Peyer's patch (tissue), 4 donors: Measurements from ENCODE around the gene MINDY1.

ENCODE experiments used
- POLR2A ChIP-seq, 2 donors: fragments of 450-650 bp; IDR thresholded peaks; one replicate each; pipeline ENCODE4 v1.5.1; 2017; ENCODE audit warnings: antibody characterized with exemption in 2 of 2, mild to moderate bottlenecking in 2 of 2, moderate library complexity in 2 of 2
- TF ChIP-seq, protein P1 (sequence below), 6 experiments: fragments of 450-650 bp in 4 of 6; fragments of 200-600 bp in 2 of 6; sonication (generic) in 1 of 6; IDR thresholded peaks; one replicate each; pipeline ENCODE4 v1.5.1; 2017 to 2019; ENCODE audit warnings: antibody characterized with exemption in 6 of 6, mild to moderate bottlenecking in 3 of 6, moderate library complexity in 1 of 6

DNA sequence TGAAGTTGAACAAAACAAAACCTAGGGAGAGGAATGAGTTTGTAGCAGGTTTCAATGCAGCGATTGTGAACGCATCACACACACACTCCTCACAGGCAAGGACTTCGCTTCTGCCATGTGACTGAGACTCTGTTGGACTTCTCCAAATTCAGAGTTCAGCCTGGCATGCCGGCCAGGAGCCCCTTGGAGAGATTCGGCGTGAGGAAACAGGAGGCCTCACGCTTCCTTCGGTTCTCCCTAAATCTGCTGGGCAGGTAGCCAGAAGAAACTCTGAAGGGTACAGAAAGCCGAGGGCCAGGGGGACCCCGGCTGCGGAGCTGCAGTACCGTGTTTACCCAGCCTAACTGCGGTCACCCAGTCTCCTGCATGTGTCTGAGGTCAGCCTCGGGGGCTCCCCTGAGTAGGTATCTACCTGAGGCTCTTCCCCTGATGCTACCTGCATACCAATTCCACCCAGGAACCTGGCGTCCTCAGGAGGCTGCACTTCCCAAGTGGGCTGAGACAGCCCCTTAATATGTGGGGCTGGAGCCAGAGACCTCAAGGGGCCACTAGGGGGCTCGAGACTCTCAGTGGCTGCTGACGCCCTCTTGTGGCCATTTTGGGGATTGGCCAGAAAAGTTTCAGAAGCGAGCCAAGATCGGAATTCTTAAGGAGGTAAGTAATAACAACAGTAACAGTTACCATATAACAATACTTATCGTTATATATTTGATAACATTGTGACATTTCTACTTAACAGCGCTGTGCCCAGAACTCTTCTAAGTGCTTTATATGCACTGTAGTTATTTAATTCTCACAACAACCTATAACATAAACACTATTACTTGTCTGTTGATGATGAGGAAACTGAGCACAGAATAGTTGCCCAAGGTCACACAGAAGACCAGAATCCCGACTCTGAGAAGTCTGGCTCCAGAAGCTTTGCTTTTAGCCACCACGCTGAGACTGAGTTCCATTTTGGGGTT, 27.3 kb downstream of the MINDY1 start:
- TF ChIP-seq, protein P1, sequence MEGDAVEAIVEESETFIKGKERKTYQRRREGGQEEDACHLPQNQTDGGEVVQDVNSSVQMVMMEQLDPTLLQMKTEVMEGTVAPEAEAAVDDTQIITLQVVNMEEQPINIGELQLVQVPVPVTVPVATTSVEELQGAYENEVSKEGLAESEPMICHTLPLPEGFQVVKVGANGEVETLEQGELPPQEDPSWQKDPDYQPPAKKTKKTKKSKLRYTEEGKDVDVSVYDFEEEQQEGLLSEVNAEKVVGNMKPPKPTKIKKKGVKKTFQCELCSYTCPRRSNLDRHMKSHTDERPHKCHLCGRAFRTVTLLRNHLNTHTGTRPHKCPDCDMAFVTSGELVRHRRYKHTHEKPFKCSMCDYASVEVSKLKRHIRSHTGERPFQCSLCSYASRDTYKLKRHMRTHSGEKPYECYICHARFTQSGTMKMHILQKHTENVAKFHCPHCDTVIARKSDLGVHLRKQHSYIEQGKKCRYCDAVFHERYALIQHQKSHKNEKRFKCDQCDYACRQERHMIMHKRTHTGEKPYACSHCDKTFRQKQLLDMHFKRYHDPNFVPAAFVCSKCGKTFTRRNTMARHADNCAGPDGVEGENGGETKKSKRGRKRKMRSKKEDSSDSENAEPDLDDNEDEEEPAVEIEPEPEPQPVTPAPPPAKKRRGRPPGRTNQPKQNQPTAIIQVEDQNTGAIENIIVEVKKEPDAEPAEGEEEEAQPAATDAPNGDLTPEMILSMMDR (IDR thresholded peaks at IDR 0.05), result peak; percentile 98 to 100 (median 99)
- TF ChIP-seq POLR2A (IDR thresholded peaks at IDR 0.05), result peak in 1 of 2 donors; percentile 21
